ENCODE data around the gene RIPK4. TPM values are rescaled to one million over a fixed set of nuclear protein-coding genes. Genes with fewer than 3 reads are reported as not detected.
"Not testable (repeated sequence)": the region's sequence is repeated elsewhere in the genome, so short reads cannot be mapped to it uniquely, and the experiment has no call there.

The RIPK4 gene
- total RNA-seq, 1 donor from 2014 or later: 28.0 TPM

DNA sequence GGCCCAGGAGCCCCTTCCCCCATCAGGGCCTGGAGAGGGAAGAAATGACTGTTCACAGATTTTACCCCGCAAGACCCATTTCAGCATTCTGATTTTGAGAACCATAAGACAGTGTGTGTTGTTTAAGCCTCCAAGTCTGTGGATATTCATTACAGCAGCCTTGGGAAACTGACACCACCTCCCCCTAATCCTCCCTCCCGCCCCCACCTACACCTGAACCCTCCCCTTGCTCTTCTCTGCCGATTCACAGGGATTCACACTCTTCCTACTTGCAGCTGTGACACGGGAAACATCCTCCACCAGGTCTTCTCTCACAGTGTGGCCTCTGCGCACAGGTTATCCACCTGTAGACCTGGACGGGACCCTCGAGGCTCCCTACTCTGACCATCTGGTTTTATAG, 50.1 kb downstream of the RIPK4 start:
- TF ChIP-seq POLR2AphosphoS5 (IDR thresholded peaks at IDR 0.05; ENCODE audit: insufficient read depth in 1 of 2, low read depth in 1 of 2) (no peak), POLR2A (IDR thresholded peaks at IDR 0.05) (no peak)
- TF ChIP-seq, protein P1, sequence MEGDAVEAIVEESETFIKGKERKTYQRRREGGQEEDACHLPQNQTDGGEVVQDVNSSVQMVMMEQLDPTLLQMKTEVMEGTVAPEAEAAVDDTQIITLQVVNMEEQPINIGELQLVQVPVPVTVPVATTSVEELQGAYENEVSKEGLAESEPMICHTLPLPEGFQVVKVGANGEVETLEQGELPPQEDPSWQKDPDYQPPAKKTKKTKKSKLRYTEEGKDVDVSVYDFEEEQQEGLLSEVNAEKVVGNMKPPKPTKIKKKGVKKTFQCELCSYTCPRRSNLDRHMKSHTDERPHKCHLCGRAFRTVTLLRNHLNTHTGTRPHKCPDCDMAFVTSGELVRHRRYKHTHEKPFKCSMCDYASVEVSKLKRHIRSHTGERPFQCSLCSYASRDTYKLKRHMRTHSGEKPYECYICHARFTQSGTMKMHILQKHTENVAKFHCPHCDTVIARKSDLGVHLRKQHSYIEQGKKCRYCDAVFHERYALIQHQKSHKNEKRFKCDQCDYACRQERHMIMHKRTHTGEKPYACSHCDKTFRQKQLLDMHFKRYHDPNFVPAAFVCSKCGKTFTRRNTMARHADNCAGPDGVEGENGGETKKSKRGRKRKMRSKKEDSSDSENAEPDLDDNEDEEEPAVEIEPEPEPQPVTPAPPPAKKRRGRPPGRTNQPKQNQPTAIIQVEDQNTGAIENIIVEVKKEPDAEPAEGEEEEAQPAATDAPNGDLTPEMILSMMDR (IDR thresholded peaks at IDR 0.05): no peak
- H3K36me3 ChIP-seq: no peaks in the 10 kb centered on the region
- intact Hi-C loops (cut with DNase I): no loop called here
- H3K4me3 ChIP-seq: no peak overlapping the region
- no peaks in the 10 kb centered on the region for H3K9me3 ChIP-seq
- H3K27me3 ChIP-seq: no peaks in the 10 kb centered on the region
- no peak for DNase-seq (ENCODE audit: extremely low spot score in 2 of 2)
- peaks cover 6% of the 10 kb centered on the region for H3K4me1 ChIP-seq
- H3K27ac ChIP-seq: no peak overlapping the region

DNA sequence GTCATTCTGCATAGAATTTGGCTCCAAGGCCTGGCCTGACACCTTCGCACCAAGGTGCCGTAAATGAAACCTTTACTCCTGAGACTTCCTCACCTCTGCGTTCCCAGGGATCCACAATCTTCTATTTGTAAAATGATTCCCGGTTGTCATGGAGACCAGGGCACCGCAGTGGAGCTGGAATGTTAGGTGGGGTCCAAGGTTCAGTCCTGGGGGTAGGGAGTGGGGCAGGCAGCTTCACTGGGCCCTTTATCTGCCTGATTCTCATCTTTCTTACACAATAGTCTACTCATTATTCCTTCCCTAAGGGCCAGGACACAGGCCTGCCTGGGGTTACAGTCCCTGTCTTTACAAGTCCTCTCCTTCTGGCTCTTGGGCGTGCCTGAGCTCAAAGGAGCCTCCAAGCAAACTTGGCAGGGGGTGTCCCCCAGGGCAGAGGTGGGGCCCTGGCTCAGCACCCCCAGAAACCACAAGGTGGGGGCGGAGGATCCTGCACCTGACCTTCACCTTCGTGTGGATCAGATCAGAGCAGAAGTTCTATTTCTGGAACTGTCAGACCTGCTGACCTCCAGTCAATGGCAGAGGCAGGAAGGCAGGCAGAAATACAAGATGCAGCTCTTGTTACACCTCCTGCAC, 51.1 kb downstream of the RIPK4 start:
- TF ChIP-seq POLR2AphosphoS5 (IDR thresholded peaks at IDR 0.05; ENCODE audit: insufficient read depth in 1 of 2, low read depth in 1 of 2) (no peak), POLR2A (IDR thresholded peaks at IDR 0.05) (no peak)
- TF ChIP-seq, protein P1 (IDR thresholded peaks at IDR 0.05): no peak
- no peak overlapping the region for H3K27ac ChIP-seq
- H3K27me3 ChIP-seq: no peaks in the 10 kb centered on the region
- intact Hi-C loops (cut with DNase I): no loop called here
- H3K9me3 ChIP-seq: no peaks in the 10 kb centered on the region
- H3K4me3 ChIP-seq: no peak overlapping the region
- no peaks in the 10 kb centered on the region for H3K36me3 ChIP-seq
- peaks cover 10% of the 10 kb centered on the region for H3K4me1 ChIP-seq
- no peak for DNase-seq (ENCODE audit: extremely low spot score in 2 of 2)

DNA sequence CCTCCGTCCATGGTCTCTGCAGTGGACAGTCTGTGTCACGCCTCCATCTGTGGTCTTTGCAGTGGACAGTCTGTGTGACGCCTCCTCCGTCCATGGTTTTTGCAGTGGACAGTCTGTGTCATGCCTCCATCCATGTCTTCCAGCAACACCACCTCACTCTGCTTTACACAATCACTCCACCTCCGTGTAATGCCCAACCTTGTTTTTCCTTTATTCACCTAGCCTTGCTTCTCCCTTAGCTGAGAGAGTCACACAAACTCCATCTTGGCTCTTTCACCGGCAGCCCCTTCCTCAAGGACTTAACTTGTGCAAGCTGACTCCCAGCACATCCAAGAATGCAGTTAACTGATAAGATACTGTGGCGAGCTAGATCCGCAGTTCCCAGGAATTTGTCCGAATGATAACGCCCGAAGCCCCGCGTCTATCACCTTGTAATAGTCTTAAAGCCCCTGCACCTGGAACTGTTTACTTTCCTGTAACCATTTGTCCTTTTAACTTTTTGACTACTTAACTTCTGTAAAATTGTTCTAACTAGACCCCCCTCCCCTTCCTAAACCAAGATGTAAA, 52.5 kb downstream of the RIPK4 start:
- H3K4me3 ChIP-seq; H3K27ac ChIP-seq; H3K9me3 ChIP-seq; H3K27me3 ChIP-seq; DNase-seq (ENCODE audit: extremely low spot score in 2 of 2); H3K36me3 ChIP-seq; intact Hi-C loops (cut with DNase I): not testable (repeated sequence)
- peaks cover 11% of the 10 kb centered on the region for H3K4me1 ChIP-seq

DNA sequence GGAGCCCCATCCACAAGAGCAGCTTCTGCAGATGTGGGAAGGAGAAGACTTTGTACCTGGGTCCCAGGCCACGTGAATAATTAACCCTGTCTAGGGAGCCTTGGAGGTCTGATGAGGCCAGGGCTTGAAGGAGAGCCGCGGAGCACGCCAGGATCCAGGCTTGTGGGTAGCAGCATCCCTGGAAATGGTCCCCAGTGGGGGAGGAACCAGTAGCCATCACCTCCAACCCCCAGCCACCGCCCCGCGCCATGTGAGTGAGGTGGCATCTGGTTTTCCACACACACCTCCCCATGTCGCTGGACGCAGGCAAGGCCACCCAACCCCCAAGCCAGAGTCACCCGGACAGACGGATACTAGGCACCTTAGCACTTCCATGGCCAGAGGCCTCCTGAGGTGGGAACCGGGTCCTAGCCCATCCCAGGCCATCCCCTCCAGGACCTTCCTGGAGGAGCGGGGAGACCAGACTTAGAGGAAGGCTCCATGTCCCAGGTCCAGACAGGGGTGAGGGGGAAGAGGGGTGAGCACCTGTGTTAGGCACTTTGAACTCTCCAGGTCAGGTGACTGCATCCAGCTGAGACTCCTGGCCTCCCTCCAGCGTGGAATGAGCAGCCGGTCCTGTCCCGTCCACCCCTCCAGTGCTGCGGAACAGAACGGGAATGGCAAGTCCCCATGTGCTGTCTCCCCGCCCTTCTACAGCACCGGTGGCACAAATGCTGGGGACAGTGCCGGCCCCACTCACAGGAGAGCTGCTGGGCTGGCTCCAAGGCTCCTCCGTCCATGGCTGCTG, 53.2 kb downstream of the RIPK4 start:
- H3K9me3 ChIP-seq: no peaks in the 10 kb centered on the region
- H3K27ac ChIP-seq: no peak overlapping the region
- DNase-seq (ENCODE audit: extremely low spot score in 2 of 2): no peak
- no peaks in the 10 kb centered on the region for H3K27me3 ChIP-seq
- no peaks in the 10 kb centered on the region for H3K36me3 ChIP-seq
- no peak overlapping the region for H3K4me3 ChIP-seq
- peaks cover 11% of the 10 kb centered on the region for H3K4me1 ChIP-seq
- intact Hi-C loops (cut with DNase I): no loop called here
- TF ChIP-seq POLR2AphosphoS5 (IDR thresholded peaks at IDR 0.05; ENCODE audit: insufficient read depth in 1 of 2, low read depth in 1 of 2) (no peak), POLR2A (IDR thresholded peaks at IDR 0.05) (no peak)
- TF ChIP-seq, protein P1 (IDR thresholded peaks at IDR 0.05): no peak

DNA sequence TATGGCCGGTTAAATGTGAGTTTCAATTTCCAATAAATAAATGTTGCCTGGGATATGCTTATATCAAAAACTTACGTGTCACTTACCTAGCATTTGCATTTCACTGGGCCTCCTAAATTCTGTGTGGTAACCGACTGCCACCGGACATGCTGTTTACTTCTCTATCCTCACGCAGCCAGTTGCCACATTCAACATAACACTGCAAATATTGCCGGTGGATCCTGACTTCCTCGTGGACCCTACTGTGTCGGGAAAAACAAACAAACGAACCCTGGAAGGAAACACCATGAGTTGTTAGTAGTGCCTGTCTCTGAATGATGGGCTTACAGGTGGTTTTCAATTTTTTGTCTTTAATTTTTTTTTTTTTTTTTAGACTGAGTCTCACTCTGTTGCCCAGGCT, 54.1 kb downstream of the RIPK4 start:
- no peak for DNase-seq (ENCODE audit: extremely low spot score in 2 of 2)
- H3K9me3 ChIP-seq: no peaks in the 10 kb centered on the region
- H3K36me3 ChIP-seq: no peaks in the 10 kb centered on the region
- intact Hi-C loops (cut with DNase I): no loop called here
- TF ChIP-seq POLR2AphosphoS5 (IDR thresholded peaks at IDR 0.05; ENCODE audit: insufficient read depth in 1 of 2, low read depth in 1 of 2) (no peak), POLR2A (IDR thresholded peaks at IDR 0.05) (no peak)
- TF ChIP-seq, protein P1 (IDR thresholded peaks at IDR 0.05): no peak
- peaks cover 16% of the 10 kb centered on the region for H3K4me1 ChIP-seq
- no peaks in the 10 kb centered on the region for H3K27me3 ChIP-seq
- no peak overlapping the region for H3K4me3 ChIP-seq
- no peak overlapping the region for H3K27ac ChIP-seq
